Activated CD4-positive, alpha-beta T cell treated with anti-CD3 and anti-CD28 coated beads, Interleukin-10, Interleukin-2, amounts not matched to agents 100 ng/mL and 50 ng/mL, durations not matched to agents 16 hours and 8 hours (primary cell): ENCODE results near the gene DUSP2.

Experiments
- DNase-seq: peaks from one replicate; pipeline ENCODE4 v3.0.0-alpha.2; 2020

DUSP2 gene

DNA sequence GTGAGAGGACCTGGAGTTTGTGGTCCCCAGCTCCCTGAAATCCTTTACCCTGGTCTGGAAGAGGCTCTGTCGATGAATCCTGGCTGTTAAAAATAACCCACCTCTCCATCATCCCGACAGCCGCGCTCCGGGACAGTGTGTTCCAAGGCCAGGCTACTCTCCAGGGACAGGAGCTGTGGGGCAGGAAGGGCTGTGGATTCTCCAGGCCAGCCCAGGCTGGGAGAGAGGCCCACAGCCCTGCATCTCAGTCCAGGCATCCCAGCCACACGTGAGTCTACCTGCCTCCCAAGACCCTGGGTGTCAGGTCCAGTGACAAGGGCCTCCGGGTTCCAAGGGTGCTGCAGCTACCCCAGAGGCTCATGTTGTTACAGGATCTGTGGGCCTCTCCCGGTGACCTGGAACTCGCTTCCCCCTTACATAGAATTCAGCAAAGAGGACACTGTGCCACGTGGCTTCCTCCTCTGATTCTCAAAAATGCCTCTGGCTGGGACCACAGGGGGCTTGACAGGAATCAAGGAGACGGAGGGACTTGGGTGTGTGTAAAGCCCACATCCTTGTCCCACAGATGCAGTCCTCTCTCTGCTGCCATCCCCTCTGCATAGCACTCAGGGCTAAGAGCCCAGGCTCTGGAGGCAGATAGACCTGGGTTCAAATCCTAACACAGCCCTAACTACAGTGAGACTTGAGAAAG lies 46.2 kb downstream of the DUSP2 start:
- no peak for DNase-seq

DNA sequence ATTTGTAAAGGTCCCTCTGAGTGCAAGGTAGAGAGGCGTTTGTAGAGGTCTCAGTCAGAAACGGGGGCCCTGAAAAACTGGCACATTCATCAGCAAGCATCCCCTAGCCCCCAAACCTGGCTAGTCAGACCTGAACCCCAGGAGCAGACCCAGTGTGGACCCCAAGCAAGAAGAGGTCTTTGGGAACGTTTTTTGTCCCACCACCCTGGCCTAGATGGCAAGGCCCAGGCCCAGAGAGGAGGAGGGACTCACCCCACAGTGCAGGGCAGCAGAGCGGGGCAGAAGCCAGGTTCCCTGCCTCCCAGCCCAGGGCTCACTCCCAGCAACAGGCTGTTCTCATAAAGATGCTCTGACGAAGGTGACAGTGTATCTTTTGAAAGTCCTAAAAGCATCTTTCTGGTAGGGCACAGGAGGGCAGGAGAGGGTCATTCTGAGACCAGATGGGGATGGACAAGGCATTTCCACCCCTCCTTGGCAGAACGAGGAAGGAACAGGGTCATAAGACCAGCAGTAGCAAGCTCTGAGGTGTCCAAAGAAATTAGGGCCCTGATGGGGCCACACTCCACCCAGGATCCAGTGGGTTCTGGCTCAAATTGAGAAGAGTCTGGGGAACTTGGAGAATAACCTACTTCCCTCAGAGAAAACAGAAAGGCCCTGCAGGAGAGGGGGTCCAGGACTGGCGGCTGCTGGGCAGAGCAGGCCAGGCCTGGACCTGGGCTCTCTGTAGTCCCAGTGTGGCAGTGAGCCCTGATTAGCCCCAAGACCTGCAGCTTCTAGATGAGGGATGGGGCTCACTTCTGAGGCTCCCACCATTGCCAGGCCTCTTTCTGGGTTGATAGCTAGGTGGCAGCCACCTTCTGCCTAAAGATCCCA lies 47.1 kb downstream of the DUSP2 start:
- no peak for DNase-seq

- DNase-seq, result no peak
Measured at GRCh38 chr2:96097441-96097840, 47.8 kb downstream of the DUSP2 start.

- no peak for DNase-seq
Measured at GRCh38 chr2:96095116-96095636, 50.1 kb downstream of the DUSP2 start.

DNA sequence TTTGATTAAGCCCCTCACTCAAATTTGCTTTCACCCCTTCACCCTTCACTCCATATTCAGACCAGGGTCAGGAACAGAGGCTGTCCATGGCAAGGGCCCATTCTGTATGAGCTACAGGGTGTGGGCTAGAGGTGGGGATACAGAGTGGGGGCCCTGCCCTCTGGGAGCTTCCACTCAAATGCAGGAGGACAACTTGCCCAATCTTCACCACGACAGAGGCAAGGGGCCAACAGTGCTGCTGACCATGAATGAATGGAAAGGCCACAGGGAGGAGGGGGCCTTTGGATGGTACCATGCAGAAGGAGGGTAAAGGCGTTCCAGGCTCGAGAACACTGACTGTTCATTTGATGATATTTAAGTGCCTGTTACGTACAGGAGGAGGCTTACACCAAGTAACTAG lies 51.7 kb downstream of the DUSP2 start:
- no peak for DNase-seq
